Measurements from ENCODE around the gene ERAL1.
"Not testable (repeated sequence)": the region's sequence is repeated elsewhere in the genome, so short reads cannot be mapped to it uniquely, and the experiment has no call there.

Gene ERAL1

GRCh38 chr17:28899212-28899815 is 44.5 kb downstream of the ERAL1 start:
- no peak for DNase-seq (ENCODE audit: low read depth)

GRCh38 chr17:28900986-28901726 is 46.3 kb downstream of the ERAL1 start:
- no peak for DNase-seq (ENCODE audit: low read depth)

GRCh38 chr17:28901866-28902818 is 47.3 kb downstream of the ERAL1 start:
- DNase-seq (ENCODE audit: low read depth): peak; percentile 32

- DNase-seq (ENCODE audit: low read depth): peak; percentile 95
These were observed 48.2 kb downstream of the ERAL1 start, which contains the start of gene DHRS13 for GRCh38 chr17:28902819-28903545. Gene DHRS13 (minus strand): TSS chr17:28903079. CDS start chr17:28902944, 135 bp downstream.

- DNase-seq (ENCODE audit: low read depth): not testable (repeated sequence)
These were observed 48.7 kb downstream of the ERAL1 start for GRCh38 chr17:28903546-28903841.

- no peak for DNase-seq (ENCODE audit: low read depth)
These were observed 50.0 kb downstream of the ERAL1 start for GRCh38 chr17:28904800-28905199.

- no peak for DNase-seq (ENCODE audit: low read depth)
These were observed 51.5 kb downstream of the ERAL1 start for GRCh38 chr17:28906276-28906675.

- no peak for DNase-seq (ENCODE audit: low read depth)
These were observed 52.1 kb downstream of the ERAL1 start for GRCh38 chr17:28906706-28907438.

- no peak for DNase-seq (ENCODE audit: low read depth)
These were observed 53.1 kb downstream of the ERAL1 start for GRCh38 chr17:28907709-28908475.

- DNase-seq (ENCODE audit: low read depth): no peak
These were observed 53.9 kb downstream of the ERAL1 start for GRCh38 chr17:28908640-28909167.

GRCh38 chr17:28910534-28910933 is 55.7 kb downstream of the ERAL1 start:
- DNase-seq (ENCODE audit: low read depth): no peak
